DMS 273 treated with DMSO at 0.1 percent for 48 hours (cell line): ENCODE data around the gene DRAXIN.

Experiments
- DNase-seq: peaks from one replicate; lab custom pipeline; 2025; lab: John Stamatoyannopoulos, UW

DRAXIN gene

DNA sequence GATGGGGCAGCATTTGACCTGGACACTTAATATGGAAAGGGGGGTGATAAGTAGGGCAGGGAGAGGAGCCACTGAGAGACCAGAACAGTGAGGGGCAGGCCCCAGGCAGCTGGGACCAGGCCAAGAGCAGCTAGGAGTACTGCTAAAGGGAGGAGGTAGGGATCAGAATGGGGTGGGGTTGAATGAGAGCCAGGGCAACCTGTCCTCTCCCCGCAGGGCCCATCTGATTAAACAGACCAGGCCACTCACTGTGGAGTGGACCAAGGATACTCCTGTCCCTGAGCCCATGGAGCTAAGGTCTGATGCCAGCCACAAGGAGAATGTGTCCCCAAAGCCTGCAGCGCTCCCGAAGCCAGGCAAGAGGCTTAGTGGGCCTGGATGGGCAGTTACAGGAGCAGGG, 72.6 kb downstream of the DRAXIN start:
- DNase-seq = no peak

DNA sequence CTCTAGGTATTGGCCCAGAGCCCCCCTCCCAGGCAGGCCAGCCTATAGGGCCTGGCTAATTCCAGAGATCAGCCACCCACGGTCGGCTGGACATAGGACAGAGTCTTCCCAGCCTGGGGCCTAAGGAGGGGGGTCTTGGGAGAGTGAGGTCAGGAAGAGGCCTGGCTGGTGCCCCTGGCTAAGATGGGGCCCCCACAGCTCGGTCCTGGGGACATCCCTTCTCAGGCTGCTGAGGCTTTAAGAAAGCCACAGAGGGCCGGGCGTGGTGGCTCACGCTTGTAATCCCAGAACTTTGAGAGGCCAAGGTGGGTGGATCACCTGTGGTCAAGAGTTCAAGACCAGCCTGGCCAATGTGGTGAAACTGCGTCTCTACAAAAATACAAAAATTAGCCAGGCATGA, 73.0 kb downstream of the DRAXIN start:
- no peak for DNase-seq

DNA sequence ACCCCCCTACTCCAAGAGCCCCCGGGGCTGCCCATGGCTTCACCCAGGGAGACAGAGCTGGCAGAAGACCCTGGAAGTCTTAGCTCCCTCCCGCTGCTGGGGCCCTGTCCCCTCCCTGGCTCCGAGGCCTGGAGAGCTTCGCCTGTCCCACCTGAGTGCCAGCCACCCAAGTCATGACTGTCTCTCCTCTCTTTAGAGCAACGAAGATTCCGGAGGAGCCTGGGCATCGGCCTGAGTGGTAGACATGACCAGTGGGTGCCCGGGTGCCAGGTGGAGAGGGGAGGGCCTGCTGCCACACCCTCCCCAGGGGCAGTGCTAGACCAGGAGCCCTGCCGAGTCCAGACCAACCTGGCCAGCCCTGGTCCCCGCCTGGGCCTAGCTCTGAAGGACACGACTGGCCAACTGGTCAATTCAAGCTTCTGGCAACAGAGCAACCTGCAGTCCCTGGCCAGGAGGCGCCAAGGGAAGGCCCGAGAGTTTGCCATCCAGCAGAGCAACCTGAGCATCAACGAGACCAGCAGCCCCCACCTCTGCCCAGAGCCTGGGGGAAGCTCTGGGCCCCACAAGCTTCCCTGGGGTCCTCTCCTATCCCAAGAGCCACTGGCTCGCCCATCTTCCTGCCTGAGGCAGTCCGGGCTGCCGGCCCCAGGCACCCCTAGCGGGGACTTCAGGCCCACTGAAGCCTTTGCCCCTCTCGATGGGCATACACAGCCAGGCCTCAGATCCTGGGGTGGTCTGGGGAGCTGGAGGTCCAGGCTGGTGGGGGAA, 74.3 kb downstream of the DRAXIN start:
- no peak for DNase-seq

DNA sequence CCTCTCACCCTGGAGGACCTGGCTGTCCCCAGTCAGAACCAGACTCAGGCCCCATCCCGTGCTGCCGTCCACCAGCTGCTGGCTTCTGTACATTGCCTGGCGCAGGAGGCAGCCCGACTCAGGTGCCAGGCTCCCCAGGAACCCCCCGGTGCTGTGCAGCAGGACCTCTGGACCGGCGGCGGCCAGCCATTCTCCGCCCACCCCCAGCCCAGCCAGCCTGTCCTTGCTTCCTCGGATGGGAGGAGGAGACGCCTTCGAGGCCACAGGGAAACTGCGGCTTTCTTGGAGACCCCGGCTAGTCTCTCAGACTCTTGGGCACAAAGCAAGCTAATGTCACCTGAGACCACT, 74.9 kb downstream of the DRAXIN start:
- no peak for DNase-seq

DNA sequence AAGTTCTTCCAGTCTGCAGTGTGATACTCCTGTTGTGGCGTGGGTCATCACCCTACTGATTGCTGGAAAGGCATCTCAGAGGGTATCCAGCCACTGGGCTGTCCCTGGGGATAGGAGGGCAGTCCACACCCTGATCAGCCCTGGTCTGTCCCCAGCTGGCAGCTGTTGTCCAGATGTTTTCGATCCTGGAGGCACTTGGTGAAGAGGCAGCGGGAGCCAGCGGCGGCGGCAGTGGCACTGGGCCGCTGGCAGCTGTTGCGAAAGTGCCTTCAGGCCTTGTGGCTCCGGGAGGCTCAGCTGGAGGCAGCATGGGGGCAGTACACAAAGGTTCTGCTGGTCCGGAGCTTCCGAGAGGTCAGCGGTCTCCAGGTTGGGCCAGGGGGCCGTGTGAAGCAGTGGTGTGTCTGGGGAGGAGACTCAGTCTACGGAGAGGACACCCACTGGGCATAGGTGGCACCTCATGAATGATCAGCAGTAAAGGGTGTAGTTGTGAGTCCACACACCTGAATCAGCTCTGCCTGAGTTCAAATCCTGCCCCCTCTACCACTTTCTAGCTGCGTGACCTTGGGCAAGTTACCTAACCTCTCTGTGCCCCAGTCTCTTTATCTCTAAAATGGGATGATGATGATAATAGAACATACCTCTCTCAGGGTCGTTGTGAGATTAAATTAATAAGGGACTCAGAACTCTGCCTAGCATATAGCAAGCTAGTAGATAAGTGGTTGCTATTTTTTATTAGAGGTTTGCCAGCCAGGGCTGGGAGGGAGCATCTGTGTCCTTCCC, 76.6 kb downstream of the DRAXIN start:
- no peak for DNase-seq

DNA sequence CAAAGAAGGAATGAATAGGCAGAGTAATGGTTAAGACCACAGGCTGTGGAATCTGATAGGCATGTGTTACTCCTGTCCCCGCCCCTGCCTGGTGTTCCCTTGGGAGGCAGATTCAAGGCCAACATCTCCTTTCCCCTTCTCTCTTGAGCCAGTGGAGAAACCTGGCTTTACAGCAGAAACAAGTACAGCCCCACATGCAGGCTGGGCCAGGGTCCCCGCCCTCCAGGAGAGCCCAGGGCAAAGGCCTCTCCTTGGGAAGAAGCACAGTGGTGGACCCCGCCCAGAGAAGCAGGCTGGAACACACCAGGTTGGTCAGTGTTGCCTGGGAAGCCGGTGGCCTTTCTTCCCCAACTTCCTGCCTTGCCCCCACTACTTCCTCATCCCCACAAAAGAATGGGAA, 77.3 kb downstream of the DRAXIN start:
- no peak for DNase-seq

DNA sequence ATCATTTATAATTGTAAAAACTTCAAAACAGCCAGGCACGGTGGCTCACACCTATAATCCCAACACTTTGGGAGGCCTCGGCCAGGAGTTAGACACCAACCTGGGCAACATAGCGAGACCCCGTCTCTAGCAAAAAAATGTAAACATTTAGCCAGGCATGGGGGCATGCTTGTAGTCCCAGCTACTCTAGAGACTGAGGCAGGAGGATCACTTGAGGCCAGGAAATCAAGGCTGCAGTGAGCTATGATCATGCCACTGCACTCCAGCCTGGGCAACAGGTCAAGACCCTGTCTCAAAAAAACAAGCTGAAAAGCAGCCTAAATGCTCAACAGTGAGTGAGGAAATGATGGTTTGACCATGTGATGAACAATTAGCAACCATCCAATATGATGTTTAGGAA, 77.8 kb downstream of the DRAXIN start:
- DNase-seq = no peak

DNA sequence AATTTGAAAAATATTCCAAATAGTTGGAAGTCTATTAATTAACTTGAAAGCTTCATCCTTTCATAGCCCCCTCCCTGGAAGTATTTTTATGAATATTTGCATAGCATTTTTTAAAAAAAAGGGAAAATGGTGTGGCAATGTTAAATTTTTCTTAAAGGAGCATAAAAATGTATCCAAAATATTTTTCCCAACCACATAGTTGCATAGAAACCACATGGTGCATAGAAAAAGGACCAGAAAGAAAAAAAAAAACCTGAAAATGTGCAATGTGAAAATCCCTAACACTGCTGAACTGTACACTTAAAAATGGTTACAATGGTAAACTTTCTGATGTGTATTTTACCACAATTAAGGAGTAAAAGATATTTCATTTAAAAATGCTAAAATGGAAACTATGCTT, 78.5 kb downstream of the DRAXIN start:
- no peak for DNase-seq

DNA sequence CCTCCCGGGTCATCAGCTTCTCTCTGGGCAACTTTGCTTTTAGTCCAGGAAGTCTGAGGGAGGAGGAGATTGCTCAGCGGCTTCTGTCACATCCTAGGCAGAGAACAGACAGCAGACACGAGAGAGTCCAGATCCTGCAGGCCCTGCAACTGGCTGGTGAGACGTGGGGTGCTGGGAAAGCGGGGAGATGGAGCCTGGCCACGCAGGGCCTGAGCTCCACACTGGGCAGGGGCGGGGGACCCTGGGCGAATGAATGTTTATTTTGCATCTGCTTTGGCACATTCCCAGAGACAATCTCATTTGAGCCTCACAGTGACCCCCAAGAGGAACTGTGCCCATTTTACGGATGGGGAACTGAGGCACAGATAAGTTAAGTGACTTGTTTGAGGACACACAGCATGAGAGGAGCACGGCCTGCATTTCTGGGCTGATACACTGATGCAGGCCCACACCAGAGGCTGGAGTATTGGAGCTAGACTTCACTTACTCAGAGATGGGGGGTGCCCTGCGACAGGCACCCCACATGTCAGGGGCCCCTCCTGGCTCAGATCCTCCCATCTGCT, 80.1 kb downstream of the DRAXIN start:
- DNase-seq = no peak

DNA sequence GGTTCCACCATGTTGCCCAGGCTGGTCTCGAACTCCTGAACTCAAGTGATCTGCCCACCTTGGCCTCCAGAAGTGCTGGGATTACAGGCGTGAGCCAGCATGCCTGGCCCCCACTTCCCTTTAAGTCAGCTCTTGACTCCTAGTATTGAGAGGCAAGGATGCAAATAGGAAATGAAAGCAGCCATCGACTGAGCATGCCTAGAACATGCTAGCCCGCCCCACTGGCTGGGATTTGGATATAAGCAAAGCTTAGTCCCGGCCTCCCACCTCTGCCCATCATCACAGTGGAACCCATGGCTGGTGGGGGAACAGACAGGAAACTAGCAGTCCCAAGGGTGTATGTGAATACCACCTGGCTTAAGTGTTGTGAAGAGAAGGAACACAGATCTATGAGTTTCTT, 80.9 kb downstream of the DRAXIN start:
- DNase-seq = no peak

DNA sequence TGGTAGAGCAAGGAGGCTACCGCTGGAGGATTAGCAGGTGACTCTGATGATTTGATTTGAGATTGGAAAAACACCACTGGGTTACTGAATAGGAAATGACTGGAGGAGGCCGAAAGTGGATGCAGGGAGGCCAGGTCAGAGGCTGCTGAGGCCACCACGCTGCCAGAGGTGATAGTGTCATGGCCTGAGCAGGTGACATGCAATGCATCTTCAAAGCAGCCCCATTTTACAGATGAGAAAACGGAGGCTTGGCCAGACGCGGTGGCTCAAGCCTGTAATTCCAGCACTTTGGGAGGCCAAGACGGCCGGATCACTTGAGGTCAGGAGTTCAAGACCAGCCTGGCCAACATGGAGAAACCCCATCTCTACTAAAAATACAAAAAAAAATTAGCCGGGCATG, 83.2 kb downstream of the DRAXIN start:
- DNase-seq = no peak
